Raji (cell line): ENCODE measurements around the gene SCAPER.

Experiments used
- POLR2A ChIP-seq: IDR thresholded peaks from 2 replicates; pipeline ENCODE4 v1.6.1; 2011; ENCODE audit warnings: low read depth, low read length, control low read depth; ENCODE audit not compliant: insufficient read depth

The SCAPER gene

DNA sequence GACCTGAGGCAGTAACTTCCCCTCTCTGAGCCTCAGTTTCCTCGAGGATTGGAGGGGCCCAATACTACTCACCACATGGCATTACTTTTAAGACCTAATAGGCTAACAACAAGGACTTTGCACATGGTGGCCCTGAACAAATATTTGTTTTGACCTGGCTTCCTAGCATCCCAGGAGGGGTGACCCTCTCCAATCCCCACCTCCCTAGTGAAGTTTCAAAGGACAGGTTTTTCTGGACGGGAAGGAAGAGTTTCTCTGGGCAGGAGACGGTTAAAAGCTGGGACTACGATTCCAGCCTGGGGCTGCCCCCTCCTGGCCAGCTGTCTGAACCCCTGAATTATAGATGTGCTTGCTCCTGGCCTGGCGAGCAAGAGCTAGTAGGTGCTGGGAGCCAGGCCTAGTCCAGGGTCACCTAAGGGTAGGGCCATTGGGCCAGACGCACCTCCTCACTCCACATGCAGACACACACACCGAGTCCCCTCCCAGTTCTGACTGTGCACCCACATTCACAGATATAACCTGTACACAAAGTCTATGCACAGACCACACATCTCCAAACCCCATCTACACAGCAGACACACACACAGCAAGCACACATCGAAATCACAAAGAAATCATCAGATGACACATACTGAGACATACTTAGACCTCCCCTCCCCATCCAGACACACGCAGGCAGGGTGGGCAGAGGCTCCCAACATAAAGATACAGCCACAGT, 571.3 kb downstream of the SCAPER start:
- no peak for TF ChIP-seq POLR2A

DNA sequence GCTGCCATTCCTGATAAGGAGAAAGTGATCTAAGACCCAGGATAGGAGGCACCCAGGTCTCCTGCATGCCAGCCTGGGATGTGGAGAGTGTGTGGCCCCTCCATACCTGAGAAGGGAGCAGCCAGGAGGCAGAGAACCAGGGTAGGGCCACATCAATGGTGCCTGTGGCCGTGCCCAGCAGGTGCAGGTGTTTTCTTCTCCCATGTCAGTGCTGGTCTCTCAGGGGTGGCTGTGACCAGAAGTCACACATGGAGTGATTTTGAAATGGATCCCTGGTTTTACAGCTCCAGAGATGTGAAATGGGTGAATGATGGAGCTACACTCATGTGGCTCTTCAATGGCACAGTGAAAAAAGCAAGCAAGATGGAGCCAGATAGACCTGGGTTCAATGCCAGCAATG, 571.8 kb downstream of the SCAPER start:
- no peak for TF ChIP-seq POLR2A

DNA sequence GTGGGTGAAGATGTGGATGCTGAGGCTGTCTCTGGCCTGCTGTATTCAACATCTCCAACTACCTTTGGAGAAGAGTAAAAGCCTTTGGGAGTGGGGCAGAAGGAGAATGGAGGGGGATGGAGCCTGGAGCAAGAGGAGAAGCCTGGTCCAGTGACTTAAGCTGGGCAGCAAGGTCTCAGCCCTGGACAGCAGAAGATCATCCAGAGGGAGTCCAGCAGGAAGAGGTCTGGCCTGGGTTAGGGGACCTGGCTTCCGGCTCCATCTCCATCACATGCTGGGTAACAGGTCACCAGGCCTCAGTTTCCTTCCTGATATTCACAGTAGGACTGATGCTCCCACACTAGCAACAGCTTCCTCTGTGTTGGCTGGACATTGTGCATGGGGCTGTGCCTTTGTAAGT, 572.3 kb downstream of the SCAPER start:
- TF ChIP-seq POLR2A: no peak

DNA sequence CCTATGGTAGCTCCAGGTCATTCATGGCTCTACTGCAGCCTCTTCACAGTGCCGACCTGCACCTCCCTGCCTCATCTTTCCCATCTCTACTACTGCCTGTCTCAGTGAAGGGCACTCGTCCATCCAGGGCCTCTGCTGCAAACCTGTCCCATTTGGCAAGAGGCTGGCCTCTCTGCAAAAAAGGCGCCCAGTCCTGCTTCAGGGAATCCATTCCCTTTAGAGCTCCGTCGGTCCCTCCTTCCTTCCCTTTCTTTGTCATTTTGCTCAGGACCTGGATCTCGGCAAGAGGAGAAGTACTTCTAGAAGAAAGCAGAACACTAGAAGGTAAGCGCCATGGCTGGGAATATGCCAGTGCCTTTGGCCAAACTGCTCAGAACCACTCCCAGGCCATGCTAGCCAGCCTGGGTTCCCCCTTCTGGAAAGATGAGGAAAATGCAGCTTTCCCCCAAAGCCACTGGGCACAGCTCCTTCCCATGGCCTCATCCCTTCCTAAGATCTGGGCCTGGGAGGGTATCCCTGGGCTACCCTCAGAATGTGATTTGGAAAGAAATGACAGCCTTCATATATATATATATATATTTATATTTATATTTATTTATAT, 575.0 kb downstream of the SCAPER start:
- no peak for TF ChIP-seq POLR2A

DNA sequence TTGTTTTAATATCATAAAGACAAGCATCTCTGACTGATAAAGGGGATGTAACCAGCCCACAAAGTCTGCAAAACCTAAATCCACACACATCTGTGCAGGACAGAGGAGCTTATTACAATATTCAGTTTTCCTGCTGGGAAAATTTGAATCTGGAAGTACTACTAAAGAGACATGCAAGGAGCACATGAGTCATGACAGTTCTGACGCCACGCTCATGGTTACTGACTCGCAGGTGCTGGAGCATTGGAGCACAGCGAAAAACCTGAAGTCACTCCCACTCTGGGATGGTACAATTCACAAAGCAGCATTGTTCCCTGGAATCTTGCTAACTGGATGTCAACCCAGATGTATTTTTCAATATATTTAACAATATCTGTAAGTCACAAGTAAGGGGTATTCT, 576.2 kb downstream of the SCAPER start:
- TF ChIP-seq POLR2A: no peak

DNA sequence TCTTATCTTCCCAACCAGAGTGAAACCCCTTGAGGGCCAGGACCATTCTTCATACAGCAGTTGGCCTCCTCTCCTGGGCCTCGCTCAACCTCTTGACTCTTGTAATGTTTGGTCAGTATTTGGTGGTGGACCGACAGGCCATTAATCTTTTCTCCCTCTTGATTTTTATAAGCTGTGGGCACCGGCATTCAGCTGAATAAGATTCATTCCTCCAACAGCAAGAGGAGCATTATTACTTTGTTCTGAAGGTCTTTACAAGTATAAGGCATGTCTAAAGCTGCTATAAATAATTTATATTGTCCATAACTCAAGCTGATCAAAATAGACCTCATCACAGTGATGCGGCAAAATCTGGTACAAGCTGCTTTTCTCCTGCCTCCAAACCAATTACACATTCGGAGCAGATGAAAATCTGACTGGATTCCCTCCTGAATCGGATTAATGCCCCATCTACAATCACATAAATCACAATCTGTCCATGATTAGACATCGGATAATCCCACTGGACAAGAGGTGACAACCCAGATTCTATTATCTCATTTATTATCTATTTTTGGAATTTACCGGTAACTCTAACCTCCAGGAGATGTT, 576.9 kb downstream of the SCAPER start:
- no peak for TF ChIP-seq POLR2A

DNA sequence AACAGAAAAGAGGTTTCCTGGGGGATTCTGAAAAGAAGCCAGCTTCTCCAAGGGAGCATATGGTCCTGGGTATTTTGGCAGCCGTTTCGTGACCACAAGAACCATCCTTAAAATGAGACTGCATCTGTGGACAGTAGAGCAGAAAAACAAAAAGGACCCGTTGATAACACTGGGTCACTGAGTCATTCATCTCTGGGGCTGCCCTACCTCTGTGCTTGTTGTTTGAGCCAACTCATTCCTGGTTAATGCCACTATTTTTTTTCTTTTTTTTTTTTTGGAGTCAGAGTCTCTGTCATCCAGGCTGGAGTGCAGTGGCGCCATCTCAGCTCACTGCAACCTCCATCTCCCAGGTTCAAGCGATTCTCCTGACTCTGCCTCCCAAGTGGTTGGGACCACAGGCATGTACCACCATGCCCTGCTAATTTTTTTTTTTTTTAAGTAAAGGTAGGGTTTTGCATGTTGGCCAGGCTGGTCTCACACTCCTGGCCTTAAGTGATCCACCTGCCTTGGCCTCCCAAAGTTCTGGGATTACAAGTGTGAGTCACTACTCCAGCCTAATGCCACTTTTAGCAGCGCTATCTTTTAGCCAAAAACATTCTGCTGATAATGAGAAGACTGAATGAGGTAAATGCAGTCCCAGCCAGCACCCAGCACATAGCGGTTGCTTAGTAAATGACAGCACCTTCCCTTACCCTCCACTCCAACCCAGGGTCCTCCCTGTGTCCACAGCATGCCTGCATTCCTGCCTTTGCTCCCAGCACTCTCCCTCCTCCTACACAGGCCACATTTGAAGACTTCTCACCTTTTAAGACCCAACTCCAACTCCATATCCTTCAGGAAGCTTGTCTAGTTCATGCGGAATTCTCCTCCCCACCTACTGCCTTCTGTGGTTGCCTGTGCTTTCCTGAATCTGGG, 577.7 kb downstream of the SCAPER start:
- no peak for TF ChIP-seq POLR2A

DNA sequence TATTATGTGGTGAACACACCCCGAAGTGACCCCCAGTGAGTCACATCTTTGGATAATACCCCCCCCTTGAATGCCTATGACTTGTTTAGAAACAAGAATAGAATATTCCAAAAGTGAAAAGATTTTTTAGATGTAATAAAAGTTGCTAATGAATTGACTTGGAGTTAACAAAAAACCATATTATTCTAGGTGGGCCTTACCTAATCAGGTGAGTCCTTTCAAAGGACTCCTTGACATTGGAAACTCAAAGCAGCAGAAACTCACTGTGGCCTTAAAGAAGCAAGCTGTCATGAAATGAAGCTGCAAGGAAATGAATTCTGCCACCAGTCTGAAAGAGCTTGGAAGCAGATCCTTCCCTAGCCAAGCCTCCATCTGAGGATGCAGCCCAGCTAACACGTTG, 579.4 kb downstream of the SCAPER start:
- TF ChIP-seq POLR2A: no peak

DNA sequence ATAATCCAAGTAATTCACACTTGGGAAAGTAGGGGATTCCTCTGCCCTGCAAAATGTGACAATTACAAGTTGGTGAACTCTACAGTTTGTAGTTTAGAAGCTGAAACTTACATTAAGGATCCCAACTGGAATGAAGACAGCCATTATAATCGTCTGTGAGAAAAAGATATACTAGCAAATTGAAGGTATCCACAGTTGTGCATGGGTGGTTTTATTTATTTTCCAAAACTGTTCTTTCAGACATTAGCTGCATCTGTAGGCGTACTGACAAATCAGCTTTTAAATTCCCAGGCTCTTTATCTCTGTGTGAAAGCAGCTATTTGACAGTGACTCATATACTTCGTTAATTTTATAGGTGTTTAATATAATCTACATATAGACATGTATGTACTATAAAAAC, 581.1 kb downstream of the SCAPER start:
- no peak for TF ChIP-seq POLR2A

DNA sequence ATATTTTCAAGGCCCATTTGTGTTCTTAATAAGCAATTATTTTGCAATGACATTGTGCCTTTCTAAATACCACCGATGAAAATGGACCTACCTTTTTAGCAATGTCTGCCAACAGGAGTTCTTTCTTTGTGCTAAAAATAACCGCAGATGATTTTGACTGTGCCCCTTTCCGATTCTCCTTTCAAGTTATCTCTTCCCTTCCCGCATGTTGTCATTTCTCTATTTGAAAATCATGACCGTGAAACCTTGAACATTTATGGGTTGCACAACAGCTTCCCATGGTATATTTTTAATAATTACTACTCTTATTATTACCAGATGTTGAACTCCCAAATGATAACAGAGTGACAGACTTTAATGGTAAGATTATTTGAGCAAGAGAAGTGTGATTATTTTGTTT, 583.5 kb downstream of the SCAPER start:
- no peak for TF ChIP-seq POLR2A

DNA sequence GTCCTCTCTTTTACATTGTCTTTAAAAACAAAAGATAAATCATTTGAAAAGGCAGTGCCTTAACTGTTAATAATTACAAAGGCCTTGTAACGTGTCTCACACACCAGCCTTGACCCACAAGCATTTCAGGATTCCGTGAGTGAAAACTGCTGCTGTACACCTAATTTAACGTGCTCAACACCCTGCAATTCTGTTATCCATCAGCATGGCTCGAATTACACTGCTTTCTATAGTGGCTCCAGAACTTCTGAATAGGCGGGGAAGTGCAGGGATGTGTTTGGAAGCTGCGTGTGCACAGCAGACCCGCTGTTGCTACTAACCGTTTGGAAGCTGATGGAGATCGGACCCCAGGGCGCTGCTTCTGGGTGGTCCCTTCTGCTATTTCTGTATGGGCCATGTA, 584.0 kb downstream of the SCAPER start:
- no peak for TF ChIP-seq POLR2A

DNA sequence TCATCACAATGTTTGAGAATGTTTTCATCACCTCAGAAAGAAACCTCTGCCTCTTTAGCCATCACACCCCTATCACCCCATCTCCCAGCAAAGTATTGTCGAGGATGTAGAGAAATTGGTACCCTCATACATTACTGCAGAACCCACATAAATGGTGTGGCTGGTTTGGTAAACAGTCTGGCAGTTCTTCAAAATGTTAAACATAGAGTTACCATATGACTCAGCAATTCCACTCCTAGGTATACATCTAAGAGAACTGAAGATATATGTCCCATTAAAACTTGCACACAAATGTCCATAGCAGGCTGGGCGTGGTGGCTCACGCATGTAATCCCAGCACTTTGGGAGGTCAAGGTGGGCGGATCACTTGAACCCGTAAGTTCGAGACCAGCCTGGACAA, 585.1 kb downstream of the SCAPER start:
- TF ChIP-seq POLR2A: no peak

DNA sequence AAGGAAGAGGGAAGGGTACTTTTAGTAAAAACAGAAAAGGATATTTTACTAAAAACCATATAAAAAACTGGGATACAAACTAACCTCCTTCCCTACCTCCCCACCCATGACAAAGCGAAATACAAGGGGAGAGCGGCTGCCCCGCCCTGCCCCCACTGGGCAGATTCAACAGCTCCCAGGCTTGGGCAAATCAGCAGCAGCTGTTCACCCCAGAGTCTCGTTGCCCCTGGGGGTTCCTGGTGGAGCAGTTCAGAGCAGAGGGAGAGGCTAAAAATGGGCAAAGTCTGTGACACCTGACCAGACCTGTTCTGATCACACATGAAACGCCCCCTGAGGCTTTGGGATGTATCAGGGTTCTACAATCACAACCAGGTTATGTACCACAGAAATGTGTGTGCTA, 591.4 kb downstream of the SCAPER start:
- TF ChIP-seq POLR2A: no peak

DNA sequence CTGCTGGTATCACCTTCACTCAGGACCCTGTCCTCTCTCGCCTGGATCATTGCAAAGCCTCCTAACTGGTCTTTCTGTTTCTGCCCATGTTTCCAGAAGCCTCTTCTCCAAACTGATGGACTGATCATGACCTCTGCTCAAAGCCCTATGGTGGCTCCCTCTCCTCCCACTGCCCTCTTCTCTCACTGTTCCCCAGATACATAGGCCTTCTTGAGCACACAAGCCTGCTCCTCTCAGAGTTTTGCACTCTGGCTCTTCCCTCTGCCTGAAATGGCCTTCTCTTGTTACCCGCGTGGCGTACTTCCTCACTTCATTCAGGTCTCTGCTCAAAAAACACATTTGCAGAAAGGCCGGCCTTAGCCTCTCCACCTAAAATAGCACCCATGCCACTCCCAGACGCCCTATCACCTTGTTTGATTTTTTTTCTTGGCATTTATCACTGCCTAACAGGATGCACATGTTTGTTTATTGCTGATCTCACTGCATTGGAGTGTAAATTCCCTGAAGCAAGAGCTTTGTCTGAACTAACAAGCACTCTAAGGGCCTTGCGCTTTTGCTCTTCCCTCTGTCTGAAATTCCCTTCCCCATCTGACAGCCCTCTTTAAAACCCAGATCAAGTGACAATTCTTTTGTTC, 592.5 kb downstream of the SCAPER start:
- TF ChIP-seq POLR2A: no peak
